Left renal pelvis (tissue), 4 donors: ENCODE measurements around the gene SSH2. TPM values are rescaled to one million over a fixed set of nuclear protein-coding genes. Genes with fewer than 3 reads are reported as not detected.

Source experiments
- DNase-seq, 4 donors: peaks; one replicate each; pipeline ENCODE4 v3.0.0-alpha.2; 2013; ENCODE audit warnings: low read depth in 4 of 4, low spot score in 3 of 4
- polyA plus RNA-seq, 4 donors: library from polyadenylated mRNA; unstranded; fragments of 120-200 nt; gene quantifications; one replicate each; pipeline ENCODE4 v1.2.1, GENCODE V29; 2013; ENCODE audit not compliant: insufficient read length in 4 of 4

Gene SSH2
- polyA plus RNA-seq, 4 donors, result 8.9 to 19.4 (median 17.5) TPM

DNA sequence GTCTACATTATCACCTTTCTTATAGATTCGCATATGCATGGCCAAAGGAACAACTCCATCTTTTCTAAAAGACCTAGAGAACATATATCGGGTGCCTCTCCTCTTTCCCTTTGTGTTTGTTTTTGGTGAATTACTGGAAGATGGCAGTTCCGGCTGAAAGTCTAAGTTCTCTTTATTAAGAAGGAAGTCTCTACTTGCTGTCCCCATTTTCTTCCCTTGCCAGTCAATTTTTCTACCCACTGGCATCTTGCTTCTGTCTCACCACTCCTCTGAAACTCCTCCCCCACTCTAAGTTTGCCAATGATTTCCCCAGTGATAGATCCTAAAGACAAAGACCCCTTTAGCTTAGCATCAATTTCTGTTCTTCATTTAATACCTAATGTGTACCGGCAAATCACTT is 213.5 kb downstream of the SSH2 start:
- DNase-seq, result no peak

DNA sequence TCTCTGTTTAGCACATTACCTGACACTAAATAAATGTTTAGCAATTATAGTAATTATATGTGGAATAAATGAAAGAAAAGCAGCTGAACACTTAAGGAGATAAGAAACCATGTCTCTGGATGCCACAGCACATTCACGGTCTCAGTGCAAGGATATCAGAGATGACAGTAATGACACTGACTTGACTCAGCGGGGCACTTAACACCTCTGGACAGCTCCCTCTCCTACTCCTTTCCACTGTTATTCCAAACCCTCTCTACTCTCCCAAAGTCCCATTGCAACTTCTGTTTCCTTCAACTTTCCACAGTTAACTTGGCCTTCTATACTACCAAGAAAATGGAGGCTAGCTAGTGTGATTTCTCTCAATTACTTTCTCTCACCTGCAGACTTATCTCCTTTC is 214.3 kb downstream of the SSH2 start:
- no peak for DNase-seq

DNA sequence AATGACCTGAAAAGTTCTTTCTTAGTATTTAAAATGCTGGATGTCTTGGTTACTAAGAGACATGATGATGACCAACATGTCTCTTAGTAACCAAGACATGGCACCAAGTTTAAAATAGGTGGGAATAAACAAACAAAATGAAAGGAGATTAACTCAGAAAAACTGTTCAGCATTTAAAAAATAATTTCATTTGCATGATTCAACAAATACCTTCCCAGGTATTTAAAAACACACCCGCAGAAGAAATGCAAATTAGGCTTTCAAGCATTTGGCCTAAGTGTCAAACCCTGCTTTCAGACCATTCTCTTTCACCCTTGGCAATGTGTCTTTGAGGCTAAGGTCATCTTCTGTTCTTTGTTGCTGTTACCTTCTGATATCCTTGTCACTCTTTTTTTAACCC is 215.9 kb downstream of the SSH2 start:
- DNase-seq, result no peak

DNA sequence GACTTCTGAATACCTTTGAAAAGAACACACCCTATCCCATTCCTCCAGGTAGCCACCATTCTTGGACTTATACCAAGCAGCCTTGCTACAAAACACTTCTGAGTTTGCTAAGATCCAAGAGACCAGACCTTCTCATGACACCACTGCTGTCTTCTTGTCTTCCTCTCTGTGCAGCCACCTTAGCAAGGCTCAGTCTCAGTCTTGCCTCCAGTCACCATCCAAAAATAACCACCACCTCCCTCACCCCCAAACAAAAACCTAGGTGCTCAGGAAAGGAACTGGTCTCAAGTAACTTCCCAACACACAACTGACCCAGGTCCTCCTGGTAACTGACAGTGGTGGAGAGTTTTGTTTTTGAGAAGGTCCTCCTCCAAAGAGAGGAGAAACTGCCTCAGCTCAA is 216.4 kb downstream of the SSH2 start:
- no peak for DNase-seq

GRCh38 chr17:29711588-29712385 is 218.2 kb downstream of the SSH2 start:
- DNase-seq, result no peak

- no peak for DNase-seq
Observed at GRCh38 chr17:29710891-29711418, 219.1 kb downstream of the SSH2 start.

DNA sequence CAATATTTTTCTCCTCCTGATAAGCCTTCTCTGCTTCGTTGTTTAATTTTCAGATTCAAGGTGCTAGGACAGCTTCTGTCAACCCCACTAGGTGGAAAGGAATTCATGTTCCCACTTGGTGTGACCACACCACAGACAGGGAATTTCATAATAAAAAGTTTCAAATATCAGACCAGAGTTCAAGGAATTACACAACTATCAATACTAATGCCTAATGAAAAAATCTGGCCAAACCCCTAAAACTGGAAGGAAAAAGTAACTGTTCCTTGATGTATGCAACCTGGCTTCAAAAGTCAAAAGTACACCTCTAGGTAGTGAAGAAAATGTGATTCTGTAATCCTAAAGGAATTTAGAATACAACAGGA is 219.5 kb downstream of the SSH2 start:
- DNase-seq, result no peak

DNA sequence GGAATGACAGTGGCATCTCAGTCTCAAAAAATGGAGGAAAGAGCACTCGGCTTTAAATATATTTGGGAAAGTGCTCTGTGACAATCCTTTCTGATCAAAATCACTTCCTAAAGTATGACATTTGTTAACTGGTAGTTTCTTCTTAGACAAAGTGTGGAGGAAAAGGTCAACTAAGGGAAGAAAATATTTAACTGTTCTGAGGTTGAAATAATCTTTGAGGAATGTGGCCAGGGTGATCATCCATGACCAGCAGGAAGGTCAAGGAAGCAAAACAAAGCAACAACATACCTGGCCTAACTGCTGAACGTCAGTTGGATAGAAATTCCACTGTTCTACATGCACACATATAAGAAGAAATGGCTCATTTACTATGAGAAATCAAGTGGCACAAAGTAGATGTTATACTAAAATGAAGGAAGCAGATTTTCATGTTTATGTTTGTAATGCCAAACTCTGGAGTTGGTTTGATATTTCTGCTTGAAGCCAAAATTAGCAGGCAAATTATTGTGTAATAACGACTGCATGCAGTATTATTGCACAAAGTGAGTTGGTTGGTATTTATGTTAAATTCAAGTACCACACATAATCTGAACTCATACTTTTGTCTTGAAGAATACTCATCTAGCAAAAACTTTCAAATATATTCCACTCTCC is 220.0 kb downstream of the SSH2 start:
- no peak for DNase-seq

- no peak for DNase-seq
Observed at GRCh38 chr17:29707212-29707571, 222.8 kb downstream of the SSH2 start.

GRCh38 chr17:29706045-29706431 is 224.0 kb downstream of the SSH2 start:
- DNase-seq, result no peak

GRCh38 chr17:29705386-29705785 is 224.6 kb downstream of the SSH2 start:
- no peak for DNase-seq

DNA sequence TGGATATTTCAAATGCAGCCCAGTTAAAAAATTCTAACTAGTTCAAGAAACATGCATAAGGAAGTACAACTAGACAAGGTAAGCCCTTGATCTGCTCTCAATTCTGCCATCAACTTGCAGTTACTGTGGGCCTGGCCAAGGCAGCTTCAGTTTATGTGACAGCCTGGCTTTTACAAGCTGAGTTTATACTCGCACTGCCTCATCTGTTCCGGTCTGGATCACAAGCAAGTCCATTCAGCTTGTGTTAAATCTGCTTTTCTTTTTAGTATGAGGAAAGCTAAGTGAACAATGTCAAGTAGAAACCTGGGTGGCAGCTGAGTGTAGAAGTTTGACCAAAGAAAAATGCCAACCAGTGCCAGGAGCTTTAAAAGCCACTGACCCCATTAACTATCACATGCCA is 230.7 kb downstream of the SSH2 start:
- no peak for DNase-seq

- DNase-seq, result no peak
Observed at GRCh38 chr17:29698837-29699236, 231.2 kb downstream of the SSH2 start.

DNA sequence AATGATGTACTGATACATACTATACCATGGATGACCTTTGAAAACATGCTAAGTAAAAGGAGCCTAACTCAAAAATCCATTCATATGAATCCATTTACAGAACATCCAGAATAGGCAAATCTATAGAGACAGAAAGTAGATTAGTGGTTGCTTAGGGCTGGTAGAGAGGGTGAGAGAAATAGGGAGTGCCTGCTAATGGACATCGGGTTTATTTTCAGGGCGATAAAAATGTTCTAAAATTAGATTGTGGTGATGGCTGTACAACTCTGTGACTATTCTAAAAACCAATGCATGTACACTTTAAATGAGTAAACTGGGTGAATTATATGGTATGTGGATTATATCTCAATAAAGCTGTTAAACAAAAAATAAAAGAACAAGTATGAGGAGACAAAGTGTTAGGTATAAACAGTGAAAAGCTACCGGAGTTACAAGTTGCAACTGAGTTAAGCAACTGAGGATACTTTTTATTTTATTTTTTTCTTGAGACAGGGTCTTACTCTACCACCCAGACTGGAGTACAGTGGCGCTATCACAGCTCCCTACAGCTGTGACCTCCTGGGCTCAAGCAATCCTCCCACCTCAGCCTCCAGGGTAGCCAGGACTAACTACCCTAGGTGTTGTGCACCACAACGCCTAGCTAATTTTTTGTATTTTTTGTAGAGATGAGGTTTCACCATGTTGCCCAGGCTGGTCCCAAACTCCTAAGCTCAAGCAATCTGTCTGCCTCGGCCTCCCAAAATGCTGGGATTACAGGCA is 231.8 kb downstream of the SSH2 start:
- DNase-seq, result no peak

GRCh38 chr17:29697371-29697770 is 232.7 kb downstream of the SSH2 start:
- no peak for DNase-seq

- DNase-seq, result no peak
Observed at GRCh38 chr17:29694918-29695563, 235.0 kb downstream of the SSH2 start.

DNA sequence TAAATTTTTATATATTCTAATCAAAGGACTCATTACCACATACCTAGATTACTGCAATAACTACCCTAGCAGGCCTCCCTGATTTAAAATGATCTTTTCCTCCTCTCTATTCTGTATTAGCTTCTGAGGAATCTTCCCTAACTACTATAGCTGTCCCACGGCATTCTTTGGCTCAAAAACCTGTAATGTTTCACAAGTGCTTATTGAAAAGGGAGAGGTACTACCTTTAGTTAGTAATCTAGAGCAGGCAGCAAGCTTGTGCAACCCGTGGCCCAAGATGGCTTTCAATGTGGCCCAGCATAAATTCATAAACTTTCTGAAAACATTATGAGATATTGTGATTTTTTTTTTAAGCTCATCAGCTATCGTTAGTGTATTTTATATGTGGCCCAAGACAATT is 236.3 kb downstream of the SSH2 start:
- no peak for DNase-seq

GRCh38 chr17:29687596-29687995 is 242.4 kb downstream of the SSH2 start:
- DNase-seq, result no peak

GRCh38 chr17:29686993-29687590 is 242.9 kb downstream of the SSH2 start:
- DNase-seq, result no peak

DNA sequence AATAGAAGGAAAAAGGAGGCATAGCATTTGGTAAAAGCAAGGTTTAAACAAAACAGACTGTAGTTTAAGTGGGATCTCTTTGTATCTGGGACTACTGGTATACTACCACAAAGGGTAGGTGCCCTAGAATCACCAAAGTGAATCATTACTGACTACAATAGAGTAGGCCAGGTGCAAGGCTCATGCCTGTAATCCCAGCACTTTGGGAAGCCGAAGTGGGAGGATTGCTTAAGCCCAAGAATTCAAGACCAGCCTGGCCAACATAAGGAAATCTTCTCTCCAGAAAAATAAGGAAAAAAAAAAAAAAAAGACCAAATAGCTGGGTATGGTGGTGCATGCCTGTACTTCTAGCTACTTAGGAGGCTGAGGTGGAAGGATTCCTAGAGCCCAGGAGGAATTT is 246.5 kb downstream of the SSH2 start:
- no peak for DNase-seq

GRCh38 chr17:29682987-29683386 is 247.0 kb downstream of the SSH2 start:
- no peak for DNase-seq
